IgD-negative memory B cell (primary cell): ENCODE results near the gene CCDC33. TPM values are rescaled to one million over a fixed set of nuclear protein-coding genes. Genes with fewer than 3 reads are reported as not detected.

Experiments
- H3K27ac Mint-ChIP-seq, 3 donors: one replicate each; pipeline ENCODE4 v1.8.0; 2020 to 2022; ENCODE audit warnings: mild to moderate bottlenecking in 3 of 3, mixed read lengths in 3 of 3, moderate library complexity in 1 of 3
- H3K27me3 Mint-ChIP-seq: one replicate; pipeline ENCODE4 v1.8.0; 2021; ENCODE audit warnings: mixed read lengths
- H3K36me3 Mint-ChIP-seq: one replicate; pipeline ENCODE4 v1.8.0; 2020; ENCODE audit warnings: mild to moderate bottlenecking, mixed read lengths
- H3K4me1 Mint-ChIP-seq, 3 donors: one replicate each; pipeline ENCODE4 v1.8.0; 2020 to 2022; ENCODE audit warnings: mixed read lengths in 3 of 3, mild to moderate bottlenecking in 1 of 3
- H3K4me3 Mint-ChIP-seq, 4 donors: one replicate each; pipeline ENCODE4 v1.8.0; 2020 to 2022; ENCODE audit warnings: mild to moderate bottlenecking in 4 of 4, mixed read lengths in 4 of 4, moderate library complexity in 3 of 4
- H3K9me3 Mint-ChIP-seq, 3 donors: one replicate each; pipeline ENCODE4 v1.8.0; 2020 to 2021; ENCODE audit warnings: mixed read lengths in 3 of 3, mild to moderate bottlenecking in 1 of 3
- polyA plus RNA-seq: library from polyadenylated mRNA; unstranded; fragments of 300-500 nt; fragmentation: Illumina TruSeq; gene quantifications from one replicate; pipeline ENCODE4 v1.2.3, GENCODE V29; 2021

The CCDC33 gene
- polyA plus RNA-seq, 1 donor from 2014 or later: not detected

GRCh38 chr15:74231475-74231874 lies 4.7 kb upstream of the CCDC33 start:
- peaks cover 20% of the 10 kb centered on the region for H3K27me3 Mint-ChIP-seq
- H3K9me3 Mint-ChIP-seq: peaks cover 0 to 2% (median 0%) of the 10 kb centered on the region in 3 donors
- no peak overlapping the region for H3K27ac Mint-ChIP-seq
- peaks cover 0 to 7% (median 5%) of the 10 kb centered on the region in 3 donors for H3K4me1 Mint-ChIP-seq
- H3K4me3 Mint-ChIP-seq: no peak overlapping the region
- no peaks in the 10 kb centered on the region for H3K36me3 Mint-ChIP-seq

- H3K4me3 Mint-ChIP-seq: peak overlapping the region in 1 of 4 donors; percentile 15
- H3K27me3 Mint-ChIP-seq: peaks cover 8% of the 10 kb centered on the region
- H3K27ac Mint-ChIP-seq: no peak overlapping the region
- no peaks in the 10 kb centered on the region for H3K9me3 Mint-ChIP-seq
- H3K4me1 Mint-ChIP-seq: peaks cover 0 to 7% (median 5%) of the 10 kb centered on the region in 3 donors
- H3K36me3 Mint-ChIP-seq: no peaks in the 10 kb centered on the region
Measured at GRCh38 chr15:74233373-74233772, 2.8 kb upstream of the CCDC33 start.

- Mint-ChIP-seq H3K4me1 (peaks cover 0 to 7% (median 5%) of the 10 kb centered on the region in 3 donors), H3K4me3 (no peak overlapping the region), H3K27ac (no peak overlapping the region), H3K9me3 (no peaks in the 10 kb centered on the region), H3K27me3 (peaks cover 4% of the 10 kb centered on the region), H3K36me3 (no peaks in the 10 kb centered on the region)
Measured at GRCh38 chr15:74233851-74234597, 2.1 kb upstream of the CCDC33 start.

DNA sequence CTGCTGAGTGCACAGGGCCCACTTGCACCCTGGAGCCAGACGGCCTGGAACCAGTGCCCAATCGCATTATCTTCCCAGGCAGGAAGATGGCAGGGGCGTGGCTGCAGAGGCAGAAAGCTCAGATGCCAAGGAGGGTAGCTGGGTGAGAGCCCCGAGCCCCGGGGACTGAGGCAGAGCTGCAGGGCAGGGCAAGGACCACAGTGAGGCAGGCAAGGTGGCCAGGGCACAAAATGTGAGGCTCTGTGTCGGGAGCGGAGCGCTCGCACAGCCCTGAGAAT lies 1.6 kb upstream of the CCDC33 start:
- Mint-ChIP-seq H3K27ac (no peak overlapping the region), H3K36me3 (no peaks in the 10 kb centered on the region), H3K9me3 (no peaks in the 10 kb centered on the region), H3K4me3 (no peak overlapping the region), H3K27me3 (peaks cover 4% of the 10 kb centered on the region), H3K4me1 (peaks cover 0 to 7% (median 5%) of the 10 kb centered on the region in 3 donors)

GRCh38 chr15:74239051-74239705 lies 3.1 kb downstream of the CCDC33 start:
- Mint-ChIP-seq H3K9me3 (no peaks in the 10 kb centered on the region), H3K4me1 (peaks cover 0 to 8% (median 5%) of the 10 kb centered on the region in 3 donors), H3K4me3 (peak overlapping the region in 1 of 4 donors; percentile 54), H3K27me3 (peaks cover 24% of the 10 kb centered on the region), H3K27ac (no peak overlapping the region), H3K36me3 (no peaks in the 10 kb centered on the region)

- no peaks in the 10 kb centered on the region for H3K9me3 Mint-ChIP-seq
Measured at GRCh38 chr15:74240002-74240568, 4.0 kb downstream of the CCDC33 start.

DNA sequence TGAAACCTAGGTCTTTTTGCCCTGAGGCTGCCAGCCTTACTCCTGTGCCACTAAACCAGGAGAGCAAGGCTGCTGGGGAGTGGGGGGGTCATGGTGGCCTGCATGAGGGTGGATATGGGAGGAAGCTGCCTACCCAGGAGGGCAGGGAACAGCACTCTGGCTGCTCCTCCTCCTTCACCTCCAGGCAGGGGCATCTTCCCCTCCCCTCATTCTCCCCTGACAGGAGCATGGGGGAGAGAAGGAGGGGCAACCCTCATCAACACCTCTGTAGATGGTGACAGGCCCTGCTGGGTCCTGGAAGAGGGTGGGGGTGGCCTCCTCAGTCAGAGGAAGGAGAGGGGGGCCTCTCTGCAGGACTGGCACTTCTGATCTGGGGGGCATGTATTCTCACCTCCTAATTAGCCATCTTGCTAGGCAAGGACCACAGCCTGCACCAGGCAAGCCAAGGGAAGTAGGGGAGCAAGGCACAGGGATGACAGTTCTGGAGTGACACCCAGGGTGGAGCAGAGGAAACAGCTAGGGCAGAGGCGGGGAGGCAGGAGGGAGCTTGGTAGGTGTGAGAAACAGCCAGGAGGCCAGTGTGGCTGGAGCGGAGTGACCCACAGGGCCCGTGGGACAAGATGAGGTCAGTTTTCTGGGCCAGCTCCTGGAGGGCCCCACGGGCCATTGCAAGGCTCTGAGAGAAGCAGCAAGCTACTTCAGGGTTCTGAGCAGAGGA lies 4.9 kb downstream of the CCDC33 start:
- Mint-ChIP-seq H3K9me3 (no peaks in the 10 kb centered on the region), H3K4me3 (no peak overlapping the region), H3K27ac (no peak overlapping the region), H3K27me3 (peaks cover 37% of the 10 kb centered on the region), H3K4me1 (peaks cover 0 to 9% (median 4%) of the 10 kb centered on the region in 3 donors), H3K36me3 (no peaks in the 10 kb centered on the region)

More at GRCh38 chr15:74240002-74240568, 4.0 kb downstream of the CCDC33 start:
- H3K36me3 Mint-ChIP-seq: no peaks in the 10 kb centered on the region
- H3K27me3 Mint-ChIP-seq: peaks cover 32% of the 10 kb centered on the region
- no peak overlapping the region for H3K4me3 Mint-ChIP-seq
- no peak overlapping the region for H3K27ac Mint-ChIP-seq
- H3K4me1 Mint-ChIP-seq: peaks cover 0 to 11% (median 5%) of the 10 kb centered on the region in 3 donors

DNA sequence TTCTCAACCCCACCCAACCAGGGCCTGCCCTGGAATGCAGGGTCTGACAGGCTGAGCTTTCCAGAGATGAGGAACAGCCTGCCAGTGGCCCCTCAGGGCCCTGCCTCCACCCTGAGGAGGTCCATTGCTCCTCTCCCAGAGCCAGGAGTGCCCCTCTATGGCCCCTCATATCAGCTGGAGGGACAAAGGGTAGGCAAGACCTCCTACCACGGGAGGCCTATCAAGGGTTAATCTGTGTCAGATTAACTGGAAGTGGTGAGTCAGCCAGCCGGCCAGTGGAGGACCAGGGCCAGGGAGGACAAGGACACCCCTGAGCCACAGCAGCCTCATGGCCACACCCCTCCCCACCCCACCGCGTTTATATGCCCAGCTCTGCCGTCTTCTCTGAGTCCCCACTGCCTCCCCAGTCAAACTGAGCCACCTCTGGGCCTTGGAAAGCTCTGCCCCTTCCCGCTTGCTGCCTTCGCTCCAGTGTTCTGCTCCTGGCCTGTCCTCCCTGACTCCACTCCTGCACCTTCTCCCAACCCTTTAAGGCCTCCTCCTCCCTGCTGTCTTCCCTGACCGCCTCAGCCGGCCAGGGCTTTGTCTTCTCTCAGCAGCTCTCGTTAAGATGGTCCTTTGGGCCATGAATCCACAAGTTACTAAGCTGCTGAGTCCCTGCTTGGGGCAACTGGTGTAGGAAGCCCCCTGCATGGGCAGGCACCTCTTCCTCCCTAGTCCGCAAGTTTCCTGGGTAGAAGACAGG lies 6.5 kb downstream of the CCDC33 start:
- H3K27me3 Mint-ChIP-seq: peaks cover 43% of the 10 kb centered on the region
- no peak overlapping the region for H3K27ac Mint-ChIP-seq
- H3K4me1 Mint-ChIP-seq: peaks cover 0 to 5% (median 4%) of the 10 kb centered on the region in 3 donors
- H3K9me3 Mint-ChIP-seq: no peaks in the 10 kb centered on the region
- H3K36me3 Mint-ChIP-seq: no peaks in the 10 kb centered on the region
- H3K4me3 Mint-ChIP-seq: no peak overlapping the region

DNA sequence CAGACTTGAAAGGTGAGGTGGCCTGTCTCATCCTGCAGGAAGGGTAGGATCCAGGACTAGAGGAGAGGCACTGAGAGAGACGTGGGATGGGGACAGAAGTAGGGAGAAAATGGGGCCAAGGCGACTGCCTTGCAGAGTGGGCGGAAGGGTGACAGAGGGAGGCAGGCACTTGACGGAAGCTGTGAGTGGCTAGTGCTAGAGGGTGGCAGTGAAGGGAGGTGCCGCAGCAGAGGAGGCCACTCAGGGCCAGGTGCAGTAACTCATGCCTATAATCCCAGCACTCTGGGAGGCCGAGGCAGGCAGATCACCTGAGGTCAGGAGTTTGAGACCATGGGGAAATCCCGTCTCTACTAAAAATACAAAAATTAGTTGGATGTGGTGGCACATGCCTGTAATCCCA lies 7.3 kb downstream of the CCDC33 start:
- H3K4me3 Mint-ChIP-seq: no peak overlapping the region
- no peak overlapping the region for H3K27ac Mint-ChIP-seq
- peaks cover 0 to 5% (median 4%) of the 10 kb centered on the region in 3 donors for H3K4me1 Mint-ChIP-seq
- H3K9me3 Mint-ChIP-seq: no peaks in the 10 kb centered on the region
- no peaks in the 10 kb centered on the region for H3K36me3 Mint-ChIP-seq
- peaks cover 43% of the 10 kb centered on the region for H3K27me3 Mint-ChIP-seq

DNA sequence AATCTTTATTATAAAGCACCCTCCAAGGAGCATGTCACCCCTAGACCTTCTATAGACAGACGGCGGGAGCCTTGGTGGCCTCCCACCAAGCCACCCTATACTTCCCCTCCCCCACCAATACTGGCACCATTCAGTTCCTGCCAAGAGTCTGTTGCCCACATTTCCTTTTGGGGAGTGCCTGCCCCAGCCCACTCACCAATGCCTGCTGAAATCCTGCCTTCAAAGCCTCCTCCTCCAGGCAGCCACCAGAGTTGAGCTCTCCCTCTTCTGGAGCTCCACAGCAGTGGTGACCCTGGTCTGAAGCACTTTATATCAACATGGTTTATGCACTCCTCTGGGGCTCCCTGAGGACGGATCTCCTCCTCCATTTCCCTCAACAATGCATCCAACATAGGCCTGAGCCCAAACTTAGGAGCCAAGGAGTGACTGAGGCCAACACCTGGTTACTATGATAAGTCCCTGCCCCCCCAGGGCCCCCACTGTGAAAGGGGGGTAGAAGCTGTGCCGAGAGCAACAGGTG lies 8.8 kb downstream of the CCDC33 start:
- Mint-ChIP-seq H3K4me3 (no peak overlapping the region), H3K27ac (no peak overlapping the region), H3K27me3 (peaks cover 44% of the 10 kb centered on the region), H3K4me1 (peaks cover 0 to 5% (median 4%) of the 10 kb centered on the region in 3 donors), H3K9me3 (no peaks in the 10 kb centered on the region), H3K36me3 (no peaks in the 10 kb centered on the region)

DNA sequence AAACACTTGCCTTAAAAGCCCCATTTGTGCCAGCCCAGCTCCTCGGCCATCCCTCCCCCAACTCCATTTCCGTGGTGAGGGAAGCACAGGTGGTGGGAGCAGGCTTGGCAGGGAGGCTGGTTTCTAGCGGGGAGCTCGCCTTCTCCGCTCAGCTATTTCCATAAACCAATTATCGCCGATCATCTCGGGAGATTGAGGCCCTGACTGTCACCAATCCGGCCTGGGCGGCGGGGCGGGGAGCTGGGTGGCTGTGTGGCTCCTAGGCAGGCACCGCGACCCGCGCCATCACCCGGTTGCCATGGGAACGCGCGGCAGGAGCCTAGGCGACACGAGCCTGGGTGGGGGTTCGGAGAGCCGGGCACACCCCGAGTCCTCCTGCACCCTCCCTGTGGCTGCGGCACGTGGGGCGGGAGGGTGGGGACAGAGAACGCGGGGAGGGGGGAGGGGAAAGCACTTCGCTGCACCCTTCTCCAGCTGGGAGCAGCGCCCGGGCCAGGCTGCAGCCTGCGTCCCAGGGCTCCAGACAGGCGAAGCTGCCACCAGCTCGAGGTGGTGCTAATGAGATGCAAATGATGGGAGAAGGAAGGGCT lies 9.3 kb downstream of the CCDC33 start:
- Mint-ChIP-seq H3K4me3 (peak overlapping the region in 1 of 4 donors; percentile 25), H3K36me3 (no peaks in the 10 kb centered on the region), H3K9me3 (no peaks in the 10 kb centered on the region), H3K27me3 (peaks cover 44% of the 10 kb centered on the region), H3K4me1 (peaks cover 0 to 5% (median 4%) of the 10 kb centered on the region in 3 donors), H3K27ac (no peak overlapping the region)

DNA sequence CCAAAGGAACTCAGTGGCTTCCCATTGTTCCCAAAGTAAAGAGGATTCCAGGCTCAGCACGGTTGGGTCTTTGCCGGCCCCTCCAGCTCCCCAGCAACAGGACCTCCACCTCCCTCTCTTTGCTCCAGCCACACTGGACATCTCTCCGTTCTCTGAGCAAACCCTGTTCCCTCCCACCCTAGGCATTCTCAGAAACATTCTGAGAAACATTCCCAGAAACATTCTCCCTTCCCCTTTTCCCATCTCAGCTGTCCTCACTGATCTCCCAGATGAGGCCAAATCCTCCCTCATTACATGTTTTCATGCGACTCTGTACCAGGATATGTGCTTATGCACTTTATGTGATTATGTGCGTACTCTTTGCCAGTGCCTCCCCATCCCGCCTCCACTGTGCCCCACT lies 14.1 kb downstream of the CCDC33 start:
- H3K4me3 Mint-ChIP-seq: no peak overlapping the region
- H3K4me1 Mint-ChIP-seq: peaks cover 0 to 4% (median 1%) of the 10 kb centered on the region in 3 donors
- no peaks in the 10 kb centered on the region for H3K9me3 Mint-ChIP-seq
- peak overlapping the region in 1 of 3 donors; percentile 60 for H3K27ac Mint-ChIP-seq
- H3K36me3 Mint-ChIP-seq: no peaks in the 10 kb centered on the region
- H3K27me3 Mint-ChIP-seq: peaks cover 12% of the 10 kb centered on the region

DNA sequence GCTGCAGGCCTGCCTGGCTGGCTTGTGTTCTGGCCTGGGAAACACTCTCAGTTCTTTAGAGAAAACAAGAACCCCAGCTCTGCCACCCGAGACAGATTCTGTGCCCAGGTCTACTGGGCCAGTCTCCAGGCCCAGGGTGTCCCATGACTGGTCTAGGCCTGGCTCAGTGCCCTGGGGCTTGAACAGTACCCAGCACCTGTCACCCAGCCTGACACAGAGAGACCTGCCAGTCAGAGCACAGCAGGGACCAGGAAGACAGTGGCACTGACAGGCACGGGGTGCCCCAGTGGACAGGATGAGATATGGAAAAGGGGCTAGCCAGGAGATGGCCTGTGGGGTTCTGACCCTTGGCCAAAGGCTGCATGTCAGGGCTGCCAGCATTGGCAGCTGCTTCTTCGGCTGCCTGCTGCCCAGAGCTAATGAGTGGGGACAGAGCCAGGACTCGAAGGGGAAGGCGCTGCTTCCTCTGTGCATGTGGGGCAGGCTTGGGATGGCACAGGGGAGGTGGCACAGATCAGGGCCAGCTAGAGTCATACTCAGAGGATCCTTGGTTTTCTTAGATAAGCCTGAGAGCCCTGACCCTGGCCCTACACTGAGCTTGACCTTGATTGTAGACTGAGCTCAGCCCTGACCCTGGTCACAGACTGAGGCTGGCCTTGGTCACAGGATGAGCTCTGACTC lies 15.1 kb downstream of the CCDC33 start:
- no peaks in the 10 kb centered on the region for H3K36me3 Mint-ChIP-seq
- no peaks in the 10 kb centered on the region for H3K9me3 Mint-ChIP-seq
- H3K27me3 Mint-ChIP-seq: peaks cover 7% of the 10 kb centered on the region
- H3K4me3 Mint-ChIP-seq: no peak overlapping the region
- H3K27ac Mint-ChIP-seq: no peak overlapping the region
- H3K4me1 Mint-ChIP-seq: peaks cover 0 to 3% (median 0%) of the 10 kb centered on the region in 3 donors
